ENCODE results near the gene ASIC1. TPM values are rescaled to one million over a fixed set of nuclear protein-coding genes. Genes with fewer than 3 reads are reported as not detected.

Gene ASIC1
- total and polyA plus RNA-seq, 7 donors = 0.20 to 0.82 (median 0.32) TPM

DNA sequence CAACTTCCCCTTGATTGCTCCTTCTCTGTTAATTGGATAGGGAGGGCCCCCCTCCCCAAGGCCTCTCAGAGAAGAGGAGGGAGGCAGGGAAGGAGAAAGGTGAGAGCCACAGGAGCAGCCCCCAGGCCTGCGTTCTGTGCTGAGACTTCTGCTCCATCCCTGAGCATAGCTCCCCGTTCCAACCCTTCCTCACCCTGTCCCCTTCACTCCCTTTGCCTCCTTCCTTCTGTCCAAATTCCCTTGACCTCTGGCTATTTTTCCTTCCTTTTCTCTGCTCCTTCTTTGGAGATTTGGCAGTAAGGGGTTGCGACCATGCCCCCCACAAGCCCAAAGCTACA is 788 bp upstream of the ASIC1 start:
- Histone ChIP-seq H3K27me3 (ENCODE audit: insufficient read depth in 3 of 3, low read length in 2 of 3) (peaks cover 0 to 28% (median 0%) of the 10 kb centered on the region in 3 donors), H3K9me3 (no peaks in the 10 kb centered on the region), H3K36me3 (ENCODE audit: insufficient read depth in 1 of 2, low read depth in 1 of 2) (no peaks in the 10 kb centered on the region), H3K27ac (no peak overlapping the region), H3K4me1 (no peaks in the 10 kb centered on the region), H3K4me3 (peak overlapping the region; percentile 79)
- ATAC-seq (no peak), DNase-seq (no peak)
- WGBS, 3 donors = 30 to 50% (median 38%) methylated on average over 3 of the region's 3 CpGs
- intact Hi-C loops (cut with DNase I) = loop anchor here (5.0 kb wide), 3 partner anchors 84 to 279 kb away; partner anchors contain the start of gene AQP6 (in 1 of the 2)
- TF ChIP-seq, protein P1, sequence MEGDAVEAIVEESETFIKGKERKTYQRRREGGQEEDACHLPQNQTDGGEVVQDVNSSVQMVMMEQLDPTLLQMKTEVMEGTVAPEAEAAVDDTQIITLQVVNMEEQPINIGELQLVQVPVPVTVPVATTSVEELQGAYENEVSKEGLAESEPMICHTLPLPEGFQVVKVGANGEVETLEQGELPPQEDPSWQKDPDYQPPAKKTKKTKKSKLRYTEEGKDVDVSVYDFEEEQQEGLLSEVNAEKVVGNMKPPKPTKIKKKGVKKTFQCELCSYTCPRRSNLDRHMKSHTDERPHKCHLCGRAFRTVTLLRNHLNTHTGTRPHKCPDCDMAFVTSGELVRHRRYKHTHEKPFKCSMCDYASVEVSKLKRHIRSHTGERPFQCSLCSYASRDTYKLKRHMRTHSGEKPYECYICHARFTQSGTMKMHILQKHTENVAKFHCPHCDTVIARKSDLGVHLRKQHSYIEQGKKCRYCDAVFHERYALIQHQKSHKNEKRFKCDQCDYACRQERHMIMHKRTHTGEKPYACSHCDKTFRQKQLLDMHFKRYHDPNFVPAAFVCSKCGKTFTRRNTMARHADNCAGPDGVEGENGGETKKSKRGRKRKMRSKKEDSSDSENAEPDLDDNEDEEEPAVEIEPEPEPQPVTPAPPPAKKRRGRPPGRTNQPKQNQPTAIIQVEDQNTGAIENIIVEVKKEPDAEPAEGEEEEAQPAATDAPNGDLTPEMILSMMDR (IDR thresholded peaks at IDR 0.05) = no peak

DNA sequence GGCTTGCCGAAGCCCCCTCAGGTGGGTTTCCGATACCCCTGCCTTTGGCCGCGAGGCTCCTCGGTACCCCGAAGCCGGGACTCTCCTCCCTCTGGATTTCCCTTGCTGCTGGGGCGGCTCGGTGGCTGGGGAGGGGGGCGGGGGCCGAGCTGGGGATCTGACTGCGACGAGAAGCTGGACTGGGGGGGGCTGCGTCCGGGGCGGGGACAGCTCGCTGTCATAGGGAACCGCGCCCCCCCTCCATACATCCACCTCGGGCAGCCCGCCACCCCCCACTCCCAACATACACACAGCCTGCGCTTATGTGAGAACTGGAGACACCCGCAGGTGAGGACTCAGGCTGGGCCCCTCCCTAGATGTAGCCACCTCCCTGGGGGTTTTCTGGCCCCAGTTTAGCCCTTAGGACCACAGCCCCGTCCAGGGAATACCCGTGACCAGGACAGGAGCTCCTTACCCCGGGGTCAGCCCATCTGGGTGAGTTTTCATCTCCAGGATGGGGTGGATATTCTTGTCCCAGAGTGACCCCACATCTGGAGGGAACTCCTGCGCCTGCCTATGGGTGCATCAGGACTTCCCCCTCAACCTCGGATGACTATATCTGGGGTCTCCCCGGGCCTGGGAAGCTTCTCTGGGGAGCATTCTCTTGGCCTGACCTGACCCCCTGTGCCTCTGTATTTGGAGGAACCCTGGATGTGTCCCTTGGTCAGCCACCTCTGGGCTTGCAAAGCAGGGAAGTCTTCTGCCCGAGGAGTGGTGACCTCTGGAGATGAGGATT is 687 bp downstream of the ASIC1 start:
- peak overlapping the region; percentile 79 for H3K4me3 ChIP-seq
- DNase-seq = no peak
- peaks cover 0 to 15% (median 0%) of the 10 kb centered on the region in 3 donors for H3K27me3 ChIP-seq (ENCODE audit: insufficient read depth in 3 of 3, low read length in 2 of 3)
- no peak overlapping the region for H3K27ac ChIP-seq
- 17 to 28% (median 17%) methylated on average over 20 to 30 of the region's 30 CpGs for WGBS, 3 donors
- no peaks in the 10 kb centered on the region for H3K9me3 ChIP-seq
- TF ChIP-seq, protein P1 (IDR thresholded peaks at IDR 0.05) = no peak
- no peak for ATAC-seq
- H3K36me3 ChIP-seq (ENCODE audit: insufficient read depth in 1 of 2, low read depth in 1 of 2) = no peaks in the 10 kb centered on the region
- intact Hi-C loops (cut with DNase I) = loop anchor here (5.0 kb wide), 3 partner anchors 86 to 281 kb away; partner anchors contain the start of gene AQP6 (in 1 of the 2)
- H3K4me1 ChIP-seq = no peaks in the 10 kb centered on the region

- 83 to 86% (median 85%) methylated on average over 14 to 15 of the region's 15 CpGs for WGBS, 3 donors
Observed at GRCh38 chr12:50058743-50059312, 1.4 kb downstream of the ASIC1 start.

GRCh38 chr12:50059440-50060119 is 2.2 kb downstream of the ASIC1 start:
- ATAC-seq = no peak
- Histone ChIP-seq H3K36me3 (ENCODE audit: insufficient read depth in 1 of 2, low read depth in 1 of 2) (no peaks in the 10 kb centered on the region), H3K27me3 (ENCODE audit: insufficient read depth in 3 of 3, low read length in 2 of 3) (peaks cover 0 to 15% (median 0%) of the 10 kb centered on the region in 3 donors), H3K4me1 (no peaks in the 10 kb centered on the region), H3K27ac (no peak overlapping the region), H3K9me3 (no peaks in the 10 kb centered on the region), H3K4me3 (no peak overlapping the region)
- intact Hi-C loops (cut with DNase I) = loop anchor here (5.0 kb wide), 3 partner anchors 87 to 282 kb away; partner anchors contain the start of gene AQP6 (in 1 of the 2)
- DNase-seq = no peak
- 77 to 86% (median 81%) methylated on average over 12 of the region's 12 CpGs for WGBS, 3 donors
- TF ChIP-seq, protein P1 (IDR thresholded peaks at IDR 0.05) = no peak

More at GRCh38 chr12:50058743-50059312, 1.4 kb downstream of the ASIC1 start:
- Histone ChIP-seq H3K36me3 (ENCODE audit: insufficient read depth in 1 of 2, low read depth in 1 of 2) (no peaks in the 10 kb centered on the region), H3K4me3 (no peak overlapping the region), H3K27me3 (ENCODE audit: insufficient read depth in 3 of 3, low read length in 2 of 3) (peaks cover 0 to 15% (median 0%) of the 10 kb centered on the region in 3 donors), H3K27ac (no peak overlapping the region), H3K9me3 (no peaks in the 10 kb centered on the region), H3K4me1 (no peaks in the 10 kb centered on the region)
- TF ChIP-seq, protein P1 (IDR thresholded peaks at IDR 0.05) = no peak
- intact Hi-C loops (cut with DNase I) = loop anchor here (5.0 kb wide), 3 partner anchors 87 to 282 kb away; partner anchors contain the start of gene AQP6 (in 1 of the 2)
- no peak for DNase-seq
- no peak for ATAC-seq
